Suprapubic skin (tissue), 4 donors: ENCODE results near the gene ROBO2.

Source experiments
- CTCF ChIP-seq, 2 donors: fragments of 200-600 bp in 1 of 2; fragments of 450-650 bp in 1 of 2; sonication (generic) in 1 of 2; IDR thresholded peaks; one replicate each; pipeline ENCODE4 v1.5.1; 2016 to 2019; ENCODE audit warnings: antibody characterized with exemption in 2 of 2, mild to moderate bottlenecking in 1 of 2, moderate library complexity in 1 of 2
- EP300 ChIP-seq: sonication (generic); formaldehyde crosslinking; IDR thresholded peaks from one replicate; pipeline ENCODE4 v1.6.1; 2017; ENCODE audit warnings: antibody characterized with exemption
- POLR2A ChIP-seq, 2 donors: fragments of 450-650 bp; IDR thresholded peaks; one replicate each; pipeline ENCODE4 v1.6.1; 2017; ENCODE audit warnings: antibody characterized with exemption in 2 of 2, mild to moderate bottlenecking in 2 of 2, moderate library complexity in 2 of 2
- POLR2AphosphoS5 ChIP-seq, 3 donors: sonication (generic); formaldehyde crosslinking; IDR thresholded peaks; one replicate each; pipeline ENCODE4 v1.6.1; 2017; ENCODE audit warnings: antibody characterized with exemption in 3 of 3

DNA sequence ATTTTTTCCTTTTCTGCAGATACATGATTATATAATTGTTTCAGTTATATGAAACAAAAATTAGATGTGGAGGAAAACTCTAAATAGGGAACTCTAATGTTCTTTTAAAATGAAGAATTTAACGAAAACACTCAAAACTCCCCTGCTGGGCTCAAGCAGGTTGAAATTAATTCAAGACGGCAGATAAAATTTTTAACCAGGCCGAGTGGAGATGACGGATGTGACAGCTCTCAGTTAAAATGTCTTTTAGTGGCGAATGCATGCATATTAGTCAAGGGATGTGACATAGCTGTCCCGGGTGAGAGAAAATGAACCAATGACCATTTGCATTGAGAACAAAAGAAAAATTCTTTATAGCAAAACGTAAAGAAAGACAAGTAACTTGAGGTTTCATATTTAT lies 110.1 kb downstream of the ROBO2 start:
- no peak for TF ChIP-seq CTCF (IDR thresholded peaks at IDR 0.05)
- TF ChIP-seq POLR2A (IDR thresholded peaks at IDR 0.05), result no peak
- no peak for TF ChIP-seq POLR2AphosphoS5 (IDR thresholded peaks at IDR 0.05)
- TF ChIP-seq EP300, result no peak
